RWPE2 (cell line): ENCODE measurements around the gene WASL.

Experiments
- ATAC-seq: fragments of 200-7000 bp; cut with Tn5 transposase; 3 replicates; pipeline ENCODE4 v1.9.1; 2021; ENCODE audit warnings: low read depth
- DNase-seq: peaks from one replicate; pipeline ENCODE4 v3.0.0-alpha.2; 2020; ENCODE audit warnings: low spot score
- H3K27ac ChIP-seq: fragments of 450-650 bp; 2 replicates; pipeline ENCODE4 v1.5.1; 2017; ENCODE audit warnings: mild to moderate bottlenecking; ENCODE audit not compliant: poor library complexity, severe bottlenecking
- H3K27me3 ChIP-seq: fragments of 250-450 bp; sonication (Bioruptor Pico); 2 replicates; pipeline ENCODE4 v1.5.1; 2021; ENCODE audit warnings: mild to moderate bottlenecking, moderate library complexity; ENCODE audit not compliant: insufficient read depth, poor library complexity, severe bottlenecking
- H3K36me3 ChIP-seq: fragments of 250-450 bp; sonication (Bioruptor Pico); 2 replicates; pipeline ENCODE4 v1.5.1; 2020; ENCODE audit warnings: low read depth, mild to moderate bottlenecking, moderate library complexity
- H3K4me1 ChIP-seq: fragments of 250-450 bp; sonication (Bioruptor Pico); 2 replicates; pipeline ENCODE4 v1.5.1; 2021; ENCODE audit warnings: mild to moderate bottlenecking, moderate library complexity; ENCODE audit not compliant: insufficient read depth, poor library complexity, severe bottlenecking
- H3K4me3 ChIP-seq: fragments of 250-450 bp; sonication (Bioruptor Pico); 2 replicates; pipeline ENCODE4 v1.5.1; 2021; ENCODE audit warnings: mild to moderate bottlenecking, moderate library complexity; ENCODE audit not compliant: severe bottlenecking
- H3K9me3 ChIP-seq: fragments of 250-450 bp; sonication (Bioruptor Pico); 2 replicates; pipeline ENCODE4 v1.5.1; 2021; ENCODE audit warnings: mild to moderate bottlenecking, moderate library complexity; ENCODE audit not compliant: severe bottlenecking
- TF ChIP-seq, protein P1 (sequence below): fragments of 450-650 bp; IDR thresholded peaks from one replicate; pipeline ENCODE4 v1.5.1; 2017; ENCODE audit warnings: mild to moderate bottlenecking, moderate library complexity; ENCODE audit not compliant: poor library complexity, severe bottlenecking

WASL gene

DNA sequence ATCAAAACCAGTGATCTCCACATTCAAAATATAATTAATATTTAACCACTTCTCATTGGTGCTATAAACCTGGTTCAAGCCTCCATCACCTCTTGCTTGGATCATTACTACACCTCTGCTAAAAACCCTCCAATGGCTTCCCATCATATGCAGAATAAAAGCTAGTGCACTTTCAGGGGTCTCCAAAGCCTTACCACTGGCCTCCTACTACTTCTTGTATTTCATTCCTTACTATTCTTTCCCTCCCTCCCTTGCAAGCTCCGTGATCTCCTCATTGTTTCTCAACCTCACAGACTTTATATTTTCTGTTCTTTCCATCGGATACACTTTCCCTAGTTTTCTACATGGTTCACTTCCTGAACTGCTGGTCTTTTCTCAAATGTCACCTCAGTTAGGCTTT, 61.6 kb downstream of the WASL start:
- ATAC-seq = no peak
- Histone ChIP-seq H3K27me3 (no peaks in the 10 kb centered on the region), H3K4me1 (no peaks in the 10 kb centered on the region), H3K4me3 (no peak overlapping the region), H3K9me3 (peaks cover 4% of the 10 kb centered on the region), H3K27ac (no peak overlapping the region), H3K36me3 (peaks cover 77% of the 10 kb centered on the region)
- TF ChIP-seq, protein P1, sequence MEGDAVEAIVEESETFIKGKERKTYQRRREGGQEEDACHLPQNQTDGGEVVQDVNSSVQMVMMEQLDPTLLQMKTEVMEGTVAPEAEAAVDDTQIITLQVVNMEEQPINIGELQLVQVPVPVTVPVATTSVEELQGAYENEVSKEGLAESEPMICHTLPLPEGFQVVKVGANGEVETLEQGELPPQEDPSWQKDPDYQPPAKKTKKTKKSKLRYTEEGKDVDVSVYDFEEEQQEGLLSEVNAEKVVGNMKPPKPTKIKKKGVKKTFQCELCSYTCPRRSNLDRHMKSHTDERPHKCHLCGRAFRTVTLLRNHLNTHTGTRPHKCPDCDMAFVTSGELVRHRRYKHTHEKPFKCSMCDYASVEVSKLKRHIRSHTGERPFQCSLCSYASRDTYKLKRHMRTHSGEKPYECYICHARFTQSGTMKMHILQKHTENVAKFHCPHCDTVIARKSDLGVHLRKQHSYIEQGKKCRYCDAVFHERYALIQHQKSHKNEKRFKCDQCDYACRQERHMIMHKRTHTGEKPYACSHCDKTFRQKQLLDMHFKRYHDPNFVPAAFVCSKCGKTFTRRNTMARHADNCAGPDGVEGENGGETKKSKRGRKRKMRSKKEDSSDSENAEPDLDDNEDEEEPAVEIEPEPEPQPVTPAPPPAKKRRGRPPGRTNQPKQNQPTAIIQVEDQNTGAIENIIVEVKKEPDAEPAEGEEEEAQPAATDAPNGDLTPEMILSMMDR = no peak
- no peak for DNase-seq

DNA sequence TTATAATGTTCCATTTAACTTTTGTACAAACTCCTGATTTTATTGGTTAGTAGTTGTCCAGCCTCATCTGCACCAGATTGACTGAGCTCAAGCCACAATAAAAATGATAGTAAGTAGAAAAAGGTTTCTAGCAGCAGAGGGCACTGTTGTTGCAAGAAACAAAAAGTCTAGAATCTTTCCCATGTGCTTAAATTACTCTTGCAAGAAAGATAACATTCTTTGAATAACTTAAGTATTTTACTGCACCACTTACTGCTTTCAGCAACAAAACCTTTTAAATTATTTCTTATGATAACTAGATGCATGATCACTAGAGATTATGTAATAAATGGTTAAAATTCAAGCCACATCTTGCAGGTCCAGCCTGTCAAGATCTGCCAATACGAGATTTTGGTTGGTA, 66.1 kb downstream of the WASL start:
- DNase-seq (no peak), ATAC-seq (peak; percentile 52; the same call in 1 of the 3 replicates)
- Histone ChIP-seq H3K27me3 (no peaks in the 10 kb centered on the region), H3K4me3 (no peak overlapping the region), H3K27ac (no peak overlapping the region), H3K4me1 (no peaks in the 10 kb centered on the region), H3K9me3 (peaks cover under 1% of the 10 kb centered on the region), H3K36me3 (peaks cover 62% of the 10 kb centered on the region)
- TF ChIP-seq, protein P1 = peak; percentile 82

DNA sequence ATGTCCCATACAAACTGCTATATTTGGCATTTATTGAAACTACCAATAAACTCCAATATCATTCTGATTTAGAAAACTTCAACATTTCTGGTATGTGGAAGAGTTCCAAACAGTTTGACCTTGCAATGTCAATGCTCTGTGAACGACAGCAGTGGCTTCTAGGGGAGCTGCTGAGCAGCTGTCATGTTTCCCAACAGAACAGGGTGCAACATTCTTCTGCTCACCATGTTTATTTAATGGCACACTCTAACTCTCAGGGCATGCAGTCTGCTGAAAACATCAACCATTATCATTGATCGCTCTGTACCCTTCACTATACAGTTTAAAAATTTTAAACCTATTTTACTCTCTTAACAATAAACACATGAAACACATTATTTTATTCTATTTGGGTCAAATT, 67.2 kb downstream of the WASL start:
- Histone ChIP-seq H3K4me3 (no peak overlapping the region), H3K27me3 (no peaks in the 10 kb centered on the region), H3K9me3 (no peaks in the 10 kb centered on the region), H3K36me3 (peaks cover 60% of the 10 kb centered on the region), H3K27ac (no peak overlapping the region), H3K4me1 (no peaks in the 10 kb centered on the region)
- no peak for DNase-seq
- TF ChIP-seq, protein P1 = no peak
- no peak for ATAC-seq

DNA sequence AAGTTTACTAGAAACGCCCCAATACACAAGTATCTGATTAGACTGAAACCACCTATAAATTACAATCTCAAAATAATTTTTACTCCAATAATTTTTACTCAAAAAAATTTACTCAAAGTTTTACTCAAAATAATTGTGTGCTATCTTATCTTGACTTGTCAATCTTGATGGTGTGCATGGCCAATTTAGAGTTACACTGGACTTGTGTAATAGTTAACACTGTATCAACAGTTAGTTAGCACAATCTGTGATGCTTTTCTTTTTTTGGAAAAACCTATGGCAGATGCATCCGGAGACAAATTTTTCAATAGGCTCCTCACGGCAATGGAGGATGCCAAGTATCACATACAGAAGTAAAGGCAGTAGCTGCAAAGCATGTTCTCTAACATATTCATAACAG, 68.2 kb downstream of the WASL start:
- TF ChIP-seq, protein P1 = no peak
- DNase-seq (no peak), ATAC-seq (no peak)
- no peaks in the 10 kb centered on the region for H3K9me3 ChIP-seq
- no peaks in the 10 kb centered on the region for H3K27me3 ChIP-seq
- no peak overlapping the region for H3K4me3 ChIP-seq
- H3K27ac ChIP-seq = no peak overlapping the region
- H3K4me1 ChIP-seq = peaks cover 8% of the 10 kb centered on the region
- H3K36me3 ChIP-seq = peaks cover 52% of the 10 kb centered on the region

DNA sequence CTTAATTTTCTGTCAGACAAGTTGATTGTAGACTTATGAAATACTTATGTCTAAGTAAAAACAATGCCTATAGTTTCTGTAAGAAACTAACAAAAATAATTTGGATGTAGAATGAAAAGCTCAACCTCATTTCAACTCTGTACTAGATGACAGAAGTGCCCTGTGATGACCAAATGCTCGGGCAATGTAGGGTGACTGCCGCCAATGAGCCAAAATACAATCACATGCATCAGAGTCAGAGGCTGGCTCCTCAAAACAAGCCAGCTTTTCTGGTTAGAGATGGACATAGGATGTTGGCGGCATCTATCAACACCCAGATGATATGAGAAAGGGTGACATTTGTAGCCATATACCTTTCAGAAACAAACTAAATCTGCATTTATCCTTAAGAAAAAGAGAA, 69.2 kb downstream of the WASL start:
- no peak overlapping the region for H3K4me3 ChIP-seq
- TF ChIP-seq, protein P1 = no peak
- peaks cover 16% of the 10 kb centered on the region for H3K4me1 ChIP-seq
- no peak for DNase-seq
- no peaks in the 10 kb centered on the region for H3K9me3 ChIP-seq
- peaks cover 48% of the 10 kb centered on the region for H3K36me3 ChIP-seq
- ATAC-seq = no peak
- no peak overlapping the region for H3K27ac ChIP-seq
- H3K27me3 ChIP-seq = no peaks in the 10 kb centered on the region
